ENCODE measurements around the gene MSH5. TPM values are rescaled to one million over a fixed set of nuclear protein-coding genes. Genes with fewer than 3 reads are reported as not detected.
A peak's percentile ranks its signal among the peaks of the same experiment; 100 is the strongest.

Gene MSH5
- total and polyA plus RNA-seq, 2 of the 13 experiments (the other 11 are each of a cell fraction or from before 2014, with no cell fraction given) = 10.2 to 38.7 TPM

- TF ChIP-seq ARID5B (CRISPR knock-in tag; IDR thresholded peaks at IDR 0.05) = peak; percentile 84
- no peak for TF ChIP-seq BRCA1 (CRISPR knock-in tag; IDR thresholded peaks at IDR 0.05)
- TF ChIP-seq FUBP1 (CRISPR knock-in tag; IDR thresholded peaks at IDR 0.05; ENCODE audit: borderline replicate concordance) = no peak
- peak; percentile 96 for TF ChIP-seq ZGPAT (CRISPR knock-in tag; IDR thresholded peaks at IDR 0.05)
- TF ChIP-seq ZNF782 (CRISPR knock-in tag; IDR thresholded peaks at IDR 0.05; ENCODE audit: borderline replicate concordance) = no peak; the same call in 1 of the 2 replicates
- no peak for TF ChIP-seq HNRNPK (IDR thresholded peaks at IDR 0.05; ENCODE audit: low read depth, low read length, poor library complexity, severe bottlenecking)
- no peak for TF ChIP-seq ZBTB1 (CRISPR knock-in tag; IDR thresholded peaks at IDR 0.05; ENCODE audit: borderline replicate concordance)
- TF ChIP-seq ZFP41 (CRISPR knock-in tag; IDR thresholded peaks at IDR 0.05; ENCODE audit: borderline replicate concordance) = no peak
- TF ChIP-seq AHR (CRISPR knock-in tag; IDR thresholded peaks at IDR 0.05) = peak; percentile 18; the same call in 1 of the 2 replicates
- 0 out of 2 replicates have a peak, but pooled peaks have one; percentile 44 for TF ChIP-seq ZBTB39 (CRISPR knock-in tag; IDR thresholded peaks at IDR 0.05)
- TF ChIP-seq ZNF772 (CRISPR knock-in tag; IDR thresholded peaks at IDR 0.05) = peak; percentile 51; the same call in 1 of the 2 replicates
- TF ChIP-seq BCL6 (CRISPR knock-in tag; IDR thresholded peaks at IDR 0.05) = peak; percentile 72
- TF ChIP-seq SALL1 (CRISPR knock-in tag; IDR thresholded peaks at IDR 0.05) = peak; percentile 81
- TF ChIP-seq EHMT2 (IDR thresholded peaks at IDR 0.05; ENCODE audit: borderline replicate concordance, low read depth, low read length) = no peak
- no peak for TF ChIP-seq HCFC1 (IDR thresholded peaks at IDR 0.05; ENCODE audit: low read depth, low read length)
- TF ChIP-seq XBP1 (CRISPR knock-in tag; IDR thresholded peaks at IDR 0.05) = no peak
- TF ChIP-seq GTF2F1 (IDR thresholded peaks at IDR 0.05; ENCODE audit: low read length) = no peak
- TF ChIP-seq DR1 (CRISPR knock-in tag; IDR thresholded peaks at IDR 0.05) = no peak; the same call in 1 of the 2 replicates
Observed at GRCh38 chr6:31702819-31703716, 36.7 kb upstream of the MSH5 start, which contains the start of gene ABHD16A (continued).

Measured in HepG2 (cell line).